ENCODE measurements around the gene VMO1.

DNA sequence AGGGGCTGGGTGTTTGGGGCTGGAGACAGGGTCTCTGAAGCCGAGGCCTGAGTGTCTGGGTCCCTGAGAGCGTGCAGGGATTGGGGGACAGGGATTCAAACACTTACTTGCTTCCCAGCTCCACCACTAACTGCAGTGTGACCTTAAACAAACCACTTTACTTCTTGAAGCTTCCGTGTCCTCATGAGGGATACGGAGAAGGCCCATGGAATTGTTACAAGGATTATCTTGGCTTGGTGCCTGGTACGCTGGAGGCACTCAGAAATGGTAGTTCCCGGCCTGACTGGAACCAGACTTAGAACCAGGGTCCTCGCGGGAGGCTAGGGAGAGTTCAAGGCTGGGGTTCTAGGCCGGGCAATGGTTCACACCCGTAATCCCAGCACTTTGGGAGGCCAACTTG lies 43.5 kb downstream of the VMO1 start:
- TF ChIP-seq, protein P1, sequence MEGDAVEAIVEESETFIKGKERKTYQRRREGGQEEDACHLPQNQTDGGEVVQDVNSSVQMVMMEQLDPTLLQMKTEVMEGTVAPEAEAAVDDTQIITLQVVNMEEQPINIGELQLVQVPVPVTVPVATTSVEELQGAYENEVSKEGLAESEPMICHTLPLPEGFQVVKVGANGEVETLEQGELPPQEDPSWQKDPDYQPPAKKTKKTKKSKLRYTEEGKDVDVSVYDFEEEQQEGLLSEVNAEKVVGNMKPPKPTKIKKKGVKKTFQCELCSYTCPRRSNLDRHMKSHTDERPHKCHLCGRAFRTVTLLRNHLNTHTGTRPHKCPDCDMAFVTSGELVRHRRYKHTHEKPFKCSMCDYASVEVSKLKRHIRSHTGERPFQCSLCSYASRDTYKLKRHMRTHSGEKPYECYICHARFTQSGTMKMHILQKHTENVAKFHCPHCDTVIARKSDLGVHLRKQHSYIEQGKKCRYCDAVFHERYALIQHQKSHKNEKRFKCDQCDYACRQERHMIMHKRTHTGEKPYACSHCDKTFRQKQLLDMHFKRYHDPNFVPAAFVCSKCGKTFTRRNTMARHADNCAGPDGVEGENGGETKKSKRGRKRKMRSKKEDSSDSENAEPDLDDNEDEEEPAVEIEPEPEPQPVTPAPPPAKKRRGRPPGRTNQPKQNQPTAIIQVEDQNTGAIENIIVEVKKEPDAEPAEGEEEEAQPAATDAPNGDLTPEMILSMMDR (IDR thresholded peaks at IDR 0.05): no peak
- TF ChIP-seq POLR2A (IDR thresholded peaks at IDR 0.05) (no peak), EP300 (IDR thresholded peaks at IDR 0.05) (no peak)

Measured in tibial nerve (tissue), 4 donors.